ENCODE data around the gene KIF2C.

DNA sequence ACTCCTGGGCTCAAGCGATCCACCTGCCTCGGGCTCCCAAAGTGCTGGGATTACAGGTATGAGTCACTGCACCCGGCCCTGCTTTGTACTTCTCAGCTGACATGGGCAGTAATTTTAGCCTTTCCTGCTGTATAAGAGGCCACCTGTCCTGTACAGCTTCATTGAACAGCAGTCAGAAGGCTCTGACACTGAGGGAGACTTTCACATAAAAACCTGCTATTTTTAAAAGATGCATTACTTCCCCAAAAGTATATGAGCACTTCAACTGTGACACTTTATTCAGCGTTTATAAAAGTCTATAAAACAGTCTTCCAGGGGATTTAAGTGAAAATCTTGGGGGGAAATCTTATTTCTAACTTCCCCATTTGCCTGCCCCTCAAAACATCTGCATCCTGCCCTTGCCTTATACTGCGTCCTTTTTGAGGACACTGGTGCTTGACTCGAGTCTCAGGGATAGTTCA is 26.3 kb upstream of the KIF2C start:
- TF ChIP-seq, protein P1, sequence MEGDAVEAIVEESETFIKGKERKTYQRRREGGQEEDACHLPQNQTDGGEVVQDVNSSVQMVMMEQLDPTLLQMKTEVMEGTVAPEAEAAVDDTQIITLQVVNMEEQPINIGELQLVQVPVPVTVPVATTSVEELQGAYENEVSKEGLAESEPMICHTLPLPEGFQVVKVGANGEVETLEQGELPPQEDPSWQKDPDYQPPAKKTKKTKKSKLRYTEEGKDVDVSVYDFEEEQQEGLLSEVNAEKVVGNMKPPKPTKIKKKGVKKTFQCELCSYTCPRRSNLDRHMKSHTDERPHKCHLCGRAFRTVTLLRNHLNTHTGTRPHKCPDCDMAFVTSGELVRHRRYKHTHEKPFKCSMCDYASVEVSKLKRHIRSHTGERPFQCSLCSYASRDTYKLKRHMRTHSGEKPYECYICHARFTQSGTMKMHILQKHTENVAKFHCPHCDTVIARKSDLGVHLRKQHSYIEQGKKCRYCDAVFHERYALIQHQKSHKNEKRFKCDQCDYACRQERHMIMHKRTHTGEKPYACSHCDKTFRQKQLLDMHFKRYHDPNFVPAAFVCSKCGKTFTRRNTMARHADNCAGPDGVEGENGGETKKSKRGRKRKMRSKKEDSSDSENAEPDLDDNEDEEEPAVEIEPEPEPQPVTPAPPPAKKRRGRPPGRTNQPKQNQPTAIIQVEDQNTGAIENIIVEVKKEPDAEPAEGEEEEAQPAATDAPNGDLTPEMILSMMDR (IDR thresholded peaks at IDR 0.05; ENCODE audit: insufficient read depth, low read depth, low read length): no peak
- TF ChIP-seq EZH2 (IDR thresholded peaks at IDR 0.05; ENCODE audit: insufficient read depth, low read length): no peak

Data from astrocyte (in vitro differentiated cells and primary cell).